Embryonic facial prominence (tissue), 1 donor: Measurements from ENCODE around the gene CCDC121.

Experiments
- DNase-seq: peaks from one replicate; pipeline ENCODE4 v3.0.0-alpha.2; 2016; ENCODE audit errors: extremely low spot score

Gene CCDC121, protein sequence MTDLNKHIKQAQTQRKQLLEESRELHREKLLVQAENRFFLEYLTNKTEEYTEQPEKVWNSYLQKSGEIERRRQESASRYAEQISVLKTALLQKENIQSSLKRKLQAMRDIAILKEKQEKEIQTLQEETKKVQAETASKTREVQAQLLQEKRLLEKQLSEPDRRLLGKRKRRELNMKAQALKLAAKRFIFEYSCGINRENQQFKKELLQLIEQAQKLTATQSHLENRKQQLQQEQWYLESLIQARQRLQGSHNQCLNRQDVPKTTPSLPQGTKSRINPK

DNA sequence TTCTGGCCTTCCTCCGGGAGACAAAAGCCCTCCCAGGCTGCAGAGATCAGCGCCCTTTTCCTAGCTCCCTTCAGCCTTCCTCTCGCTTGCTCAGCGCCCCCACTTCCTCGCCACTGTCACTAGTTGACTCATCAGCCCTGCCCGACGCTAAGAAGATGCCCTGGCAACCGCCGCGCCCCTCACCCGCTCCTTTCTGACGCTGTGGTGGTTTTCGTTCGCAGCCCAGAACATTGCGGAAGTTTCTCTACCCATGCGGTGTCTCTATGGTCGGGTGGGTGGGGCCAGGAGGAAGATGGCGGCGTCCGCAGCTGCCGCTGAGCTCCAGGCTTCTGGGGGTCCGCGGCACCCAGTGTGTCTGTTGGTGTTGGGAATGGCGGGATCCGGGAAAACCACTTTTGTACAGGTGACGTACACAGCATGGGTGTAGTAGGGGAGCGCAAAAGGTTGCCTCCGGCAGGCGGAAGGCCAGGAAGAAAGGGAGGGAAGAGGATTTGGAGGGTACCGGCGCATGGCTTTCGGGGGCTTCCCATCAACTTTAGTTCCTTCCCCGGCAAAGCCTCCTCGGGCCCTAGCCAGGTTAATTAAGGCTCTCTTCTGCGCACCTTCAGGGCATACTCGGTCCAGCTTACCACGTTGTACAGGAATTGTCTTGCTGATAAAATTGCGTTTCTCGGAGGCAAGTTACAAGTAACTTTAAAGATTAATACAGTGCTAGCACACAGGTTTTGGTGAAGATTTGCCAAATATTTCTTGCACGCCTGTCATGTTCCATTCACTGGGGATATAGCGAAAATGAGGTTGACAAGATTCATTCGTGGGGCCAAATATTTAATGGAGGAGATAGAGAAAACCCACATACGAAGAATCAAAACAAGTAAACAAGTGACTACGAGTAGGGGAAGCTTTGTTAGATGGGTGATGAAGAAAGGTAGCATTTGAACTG is at the start of gene CCDC121, which contains the start of gene GPN1:
Gene CCDC121, minus strand, starts transcription at position 246 of the 943 bp plus-strand sequence. CDS start 1,213 bp downstream, outside the sequence.
Gene GPN1, plus strand, starts transcription at position 284 of the 943 bp plus-strand sequence. Its CDS starts 9 bp downstream, at position 293.
- peak; percentile 66 for DNase-seq

DNA sequence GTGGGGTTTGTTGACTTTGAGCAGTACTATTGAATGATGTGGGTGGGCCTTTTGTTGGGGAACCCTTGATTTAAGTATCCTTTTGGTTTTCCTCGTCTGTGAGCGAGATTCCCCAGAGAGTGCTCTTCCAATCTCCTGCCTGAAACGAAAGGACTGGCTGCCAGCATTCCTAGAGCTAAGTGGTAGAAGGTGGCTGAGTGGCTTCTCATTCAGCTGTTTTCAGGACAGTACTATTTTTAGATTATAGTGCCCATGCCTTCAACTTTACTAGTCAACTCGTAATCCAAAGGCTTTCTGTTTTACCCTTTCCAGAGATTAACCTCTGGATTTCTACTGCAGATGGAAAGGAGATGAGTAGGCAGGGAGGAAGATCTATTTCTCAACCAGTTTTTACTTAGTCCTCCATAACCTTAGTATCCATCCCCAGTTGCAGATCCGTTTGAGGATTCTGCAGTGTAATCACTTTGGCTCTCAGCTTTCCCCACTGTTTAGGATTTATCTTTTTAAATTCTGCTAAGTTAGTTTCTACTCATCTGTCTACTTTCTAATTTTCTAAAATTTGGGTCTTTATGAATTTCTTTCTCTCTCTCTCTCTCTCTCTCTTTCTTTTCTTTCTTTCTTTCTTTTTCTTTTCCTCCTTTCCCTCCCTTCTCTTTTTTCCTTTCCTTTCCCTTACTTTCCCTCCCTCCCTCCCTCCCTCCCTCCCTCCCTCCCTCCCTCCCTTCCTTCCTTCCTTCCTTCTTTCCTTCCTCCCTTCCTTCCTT is 44.1 kb upstream of the CCDC121 start:
- DNase-seq = no peak

DNA sequence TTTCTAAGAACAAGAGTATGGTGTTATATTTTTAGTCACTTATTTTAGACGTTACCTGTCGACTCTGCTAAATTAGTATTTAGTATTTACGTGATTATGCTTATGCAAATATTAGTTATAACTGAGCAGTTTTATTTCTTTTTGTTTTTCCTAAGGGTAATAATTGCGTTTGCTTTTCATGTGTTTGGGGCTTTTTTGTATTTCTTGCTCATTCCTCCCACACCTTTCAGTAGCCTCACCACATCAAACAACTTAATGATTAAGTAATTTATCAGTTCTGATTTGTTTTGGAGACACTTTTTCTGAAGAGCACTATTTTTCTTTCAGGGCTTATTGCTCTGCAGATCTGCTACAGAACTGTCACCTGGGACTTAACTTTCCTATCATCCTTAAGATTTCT is 42.4 kb upstream of the CCDC121 start:
- DNase-seq = no peak

DNA sequence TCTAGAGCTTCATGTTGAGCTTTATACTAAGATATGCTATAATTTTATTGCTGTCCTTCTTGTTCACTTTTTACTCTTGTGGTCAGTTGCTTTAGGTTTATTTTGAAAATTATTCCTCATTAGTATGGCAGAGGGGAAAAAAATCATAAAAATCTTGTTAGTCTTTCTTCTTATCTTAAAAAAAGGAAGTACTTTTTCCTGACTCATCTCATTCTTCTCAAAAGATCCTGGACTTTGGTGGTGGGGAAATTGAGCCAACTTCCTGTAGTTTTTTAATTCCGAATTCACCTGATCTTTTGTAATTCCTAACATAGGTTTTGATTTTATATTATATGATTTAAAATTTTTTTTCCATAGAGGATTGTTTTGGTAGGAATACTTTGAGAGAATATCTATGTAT is 38.6 kb upstream of the CCDC121 start:
- DNase-seq = no peak

DNA sequence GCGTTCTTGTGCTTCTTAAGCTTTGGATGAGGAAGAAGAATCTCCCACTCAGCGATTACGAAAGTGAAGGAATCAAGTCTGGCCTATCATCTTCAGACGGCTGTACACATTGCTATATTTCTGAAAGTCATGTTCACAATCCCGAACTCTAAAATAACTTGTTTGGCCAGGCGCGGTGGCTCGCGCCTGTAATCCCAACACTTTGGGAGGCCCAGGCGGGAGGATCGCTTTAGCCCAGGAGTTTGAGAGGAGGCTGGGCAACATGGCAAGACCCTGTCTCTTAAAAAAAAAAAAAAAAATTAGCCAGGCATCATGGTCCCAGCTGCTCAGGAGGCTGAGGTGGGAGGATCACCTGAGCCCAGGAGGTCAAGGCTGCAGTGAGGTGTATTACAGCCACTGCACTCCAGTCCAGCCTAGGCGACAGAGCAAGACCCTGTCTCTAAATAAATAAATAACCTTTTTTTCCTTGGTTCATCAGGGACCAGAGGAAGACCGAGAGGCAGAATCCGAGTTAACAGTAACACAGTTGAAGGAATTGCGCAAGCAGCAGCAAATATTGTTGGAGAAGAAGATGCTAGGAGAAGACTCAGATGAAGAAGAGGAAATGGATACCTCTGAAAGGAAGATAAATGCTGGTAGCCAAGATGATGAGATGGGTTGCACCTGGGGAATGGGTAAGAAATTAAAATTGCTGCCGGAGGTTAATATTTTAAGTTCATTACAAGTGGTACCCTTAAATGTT is 36.0 kb upstream of the CCDC121 start:
- no peak for DNase-seq

DNA sequence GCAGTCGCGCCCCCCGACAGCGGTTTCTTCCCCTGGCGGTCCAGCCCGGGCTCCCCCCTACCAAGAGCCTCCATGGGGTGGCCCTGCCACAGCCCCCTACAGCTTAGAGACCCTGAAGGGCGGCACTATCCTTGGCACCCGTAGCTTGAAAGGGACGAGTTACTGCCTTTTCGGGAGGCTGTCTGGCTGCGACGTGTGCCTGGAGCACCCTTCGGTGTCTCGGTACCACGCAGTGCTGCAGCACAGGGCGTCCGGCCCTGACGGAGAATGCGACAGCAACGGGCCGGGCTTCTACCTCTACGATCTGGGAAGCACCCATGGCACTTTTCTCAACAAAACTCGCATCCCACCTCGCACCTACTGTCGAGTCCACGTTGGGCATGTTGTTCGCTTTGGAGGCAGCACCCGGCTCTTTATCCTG is 35.4 kb upstream of the CCDC121 start:
- DNase-seq = no peak

DNA sequence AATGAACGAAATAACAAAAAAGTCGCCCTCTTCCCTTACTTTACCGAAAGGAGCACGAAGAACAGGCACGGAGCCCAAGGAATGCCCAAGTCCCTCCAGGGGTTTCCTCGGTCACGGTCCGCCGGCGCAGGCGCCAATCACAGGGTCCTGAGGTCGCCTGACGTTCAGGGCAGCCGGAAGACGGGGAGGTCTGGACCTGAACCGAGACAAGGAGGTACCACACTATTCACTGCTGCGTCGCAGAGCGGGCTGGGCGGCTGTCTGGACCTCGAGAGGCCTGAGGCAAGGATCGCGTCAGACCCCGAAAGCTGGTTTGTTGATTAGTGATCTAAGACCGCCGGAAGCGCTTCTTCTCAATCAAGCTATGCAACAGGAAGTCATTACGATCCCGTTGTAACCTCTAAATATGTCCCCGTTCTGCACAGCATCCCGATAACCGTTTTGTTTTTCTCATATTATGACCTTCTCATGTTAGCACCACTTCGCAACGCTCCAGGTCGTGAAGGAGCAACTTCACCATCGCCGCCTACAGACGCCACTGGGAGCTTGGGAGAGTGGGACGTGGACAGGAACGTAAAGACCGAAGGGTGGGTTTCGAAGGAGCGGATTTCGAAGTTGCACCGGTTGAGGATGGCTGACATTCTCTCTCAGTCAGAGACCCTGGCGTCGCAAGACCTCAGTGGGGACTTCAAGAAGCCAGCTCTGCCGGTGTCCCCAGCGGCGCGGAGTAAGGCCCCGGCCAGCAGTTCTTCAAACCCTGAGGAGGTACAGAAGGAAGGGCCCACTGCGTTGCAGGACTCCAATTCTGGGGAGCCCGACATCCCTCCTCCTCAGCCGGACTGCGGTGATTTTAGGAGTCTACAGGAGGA is 34.7 kb upstream of the CCDC121 start, which contains the start of the genes SLC4A1AP and SUPT7L:
Gene SLC4A1AP, plus strand, starts transcription at position 605 of the 869 bp plus-strand sequence. Its CDS starts 26 bp downstream, at position 631.
Gene SUPT7L, minus strand, starts transcription at position 330 of the 869 bp plus-strand sequence. CDS start 1,422 bp downstream, outside the sequence.
- DNase-seq = peak; percentile 85

DNA sequence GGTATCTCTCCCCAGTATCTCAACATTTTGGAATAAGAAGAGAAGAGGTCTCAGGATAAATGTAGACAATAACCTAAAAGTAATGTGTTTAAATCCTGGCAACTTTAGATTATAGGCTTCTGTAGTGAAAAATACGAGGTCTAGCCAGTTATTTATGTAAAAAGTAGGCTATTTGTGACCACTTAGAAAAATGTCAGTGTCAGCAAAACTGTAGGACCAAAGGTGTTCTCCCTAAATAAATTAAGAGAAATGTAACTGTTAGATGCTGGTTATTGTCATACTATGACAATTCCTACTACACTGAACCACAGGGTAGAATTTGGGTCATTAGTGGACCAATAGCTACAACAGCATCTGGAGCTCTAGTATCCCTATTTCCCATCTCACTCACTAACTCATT is 32.6 kb upstream of the CCDC121 start:
- DNase-seq = no peak

DNA sequence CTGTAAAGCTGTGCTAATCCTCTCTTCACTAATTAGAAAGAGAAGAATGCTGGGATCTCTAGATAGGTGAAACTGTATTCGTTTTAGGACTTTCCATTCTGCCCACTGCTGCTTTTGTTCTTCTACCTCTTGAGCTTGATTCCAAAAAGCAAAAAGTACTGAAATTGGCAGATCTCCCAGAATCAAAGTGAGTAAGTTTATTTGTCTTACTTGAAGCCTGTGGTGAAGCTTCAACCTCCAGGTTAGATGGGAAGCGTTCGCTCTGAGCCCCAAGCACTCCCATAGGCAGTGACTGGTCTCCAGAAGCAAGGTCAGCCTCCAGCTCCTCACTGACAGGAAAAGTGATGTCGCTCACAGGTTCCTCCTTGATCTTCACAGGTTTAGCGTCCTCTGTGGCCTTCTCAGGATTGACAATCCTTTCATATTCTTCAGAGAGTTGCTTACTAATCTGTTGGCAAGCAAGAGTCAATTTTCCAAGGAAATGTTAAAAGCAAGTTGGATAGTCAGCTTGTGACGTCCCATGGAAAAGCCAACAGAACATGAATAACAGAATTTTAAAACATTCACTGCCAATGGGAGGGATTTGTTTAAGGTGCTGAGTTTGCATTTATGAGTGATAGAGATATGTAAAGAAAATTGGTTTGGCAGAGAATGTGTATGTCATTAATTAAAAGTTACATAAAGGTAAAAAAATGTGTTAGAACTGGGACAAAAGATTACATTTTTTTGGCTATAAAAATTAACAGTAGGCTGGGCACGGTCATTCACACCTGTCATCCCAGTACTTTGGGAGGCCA is 26.5 kb upstream of the CCDC121 start:
- no peak for DNase-seq

DNA sequence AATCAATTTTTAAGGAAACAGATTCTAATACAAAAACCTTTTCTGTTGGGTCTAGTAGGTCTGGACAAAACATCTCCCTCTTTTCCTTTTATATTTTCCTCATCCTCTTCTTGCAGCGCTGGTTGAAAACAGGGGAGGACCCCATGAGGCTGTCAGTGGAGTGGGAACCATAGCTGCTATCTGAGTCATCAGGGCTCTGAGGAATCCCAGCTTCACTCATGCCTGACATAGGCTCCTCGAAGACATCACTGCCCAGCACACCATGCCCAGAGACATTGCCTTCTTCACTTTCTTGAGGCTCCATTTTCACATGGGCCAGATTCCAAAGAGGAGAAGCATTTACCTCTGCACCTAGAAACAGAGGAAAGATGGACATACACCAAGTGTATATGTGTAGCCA is 24.6 kb upstream of the CCDC121 start:
- DNase-seq = no peak

DNA sequence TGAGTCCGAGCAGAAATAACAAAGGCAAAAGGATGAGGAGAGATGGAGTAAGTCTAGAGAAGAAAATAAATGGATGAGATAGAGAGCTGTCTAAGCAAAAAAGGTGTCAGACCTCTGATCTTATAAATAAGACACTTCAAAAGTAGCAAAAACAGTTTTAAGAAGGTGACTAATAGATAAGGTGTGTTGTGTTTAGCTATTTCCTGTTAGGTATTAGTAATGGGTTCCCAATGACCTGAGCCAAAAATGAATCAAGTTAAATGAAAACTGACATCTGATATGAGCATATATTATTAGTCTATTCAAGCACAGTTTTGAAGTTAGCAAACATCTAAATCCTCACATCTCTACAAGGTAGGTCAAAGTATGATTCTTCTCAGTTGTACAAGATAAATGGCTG is 24.0 kb upstream of the CCDC121 start:
- DNase-seq = no peak

DNA sequence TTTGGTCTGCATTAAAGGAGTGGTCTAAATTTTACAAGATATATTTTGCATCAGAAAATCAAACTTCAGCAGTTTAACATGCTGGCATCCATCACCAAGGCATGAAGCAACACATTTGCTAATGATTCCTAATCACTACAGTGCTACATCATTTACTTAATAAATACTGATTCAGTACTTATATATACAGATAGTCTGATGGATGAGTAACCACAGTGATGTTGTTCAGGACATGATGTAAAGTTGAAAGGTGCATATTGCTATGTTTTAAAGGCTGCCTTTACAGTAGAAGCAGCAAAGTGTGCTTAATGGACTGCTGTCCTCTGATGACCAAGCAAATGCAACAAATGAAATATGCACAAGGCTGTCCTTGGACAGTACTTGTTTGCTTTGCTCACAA is 23.5 kb upstream of the CCDC121 start:
- DNase-seq = no peak

DNA sequence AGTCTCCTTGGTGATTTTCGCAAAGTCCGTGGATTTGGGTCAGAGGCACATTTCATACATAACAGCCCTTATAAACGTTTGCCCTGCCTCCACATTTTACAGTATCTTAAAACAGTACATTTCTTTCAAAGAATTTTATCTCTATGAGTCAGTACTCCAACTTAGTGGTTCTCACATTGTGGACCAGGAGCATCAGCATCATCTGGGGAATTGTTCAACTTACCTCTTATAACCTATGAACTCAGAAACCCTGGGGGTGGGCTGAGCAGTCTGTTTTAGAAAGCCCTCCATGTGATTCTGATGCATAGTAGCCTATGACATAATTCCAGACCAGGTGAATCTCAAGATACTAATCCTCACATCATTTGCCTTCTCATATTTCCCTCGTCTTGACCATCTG is 22.2 kb upstream of the CCDC121 start:
- DNase-seq = no peak

DNA sequence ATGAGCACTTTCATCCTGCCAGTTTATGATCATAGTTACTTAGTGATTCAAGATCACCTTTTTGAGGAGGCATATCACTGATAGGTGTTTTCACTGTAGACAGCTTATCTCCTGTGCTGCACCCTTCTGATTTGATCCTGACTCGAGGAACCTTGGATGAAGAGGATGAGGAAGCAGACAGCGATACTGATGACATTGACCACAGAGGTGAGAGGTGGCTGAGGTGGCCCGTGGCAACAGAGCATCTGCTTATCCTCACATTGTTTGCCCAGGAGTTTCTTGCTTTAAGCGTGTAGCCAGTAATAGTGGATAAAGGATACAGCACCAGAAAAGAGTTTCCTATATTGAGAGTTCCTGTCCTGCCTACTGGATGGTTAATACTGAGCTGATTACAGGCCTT is 18.9 kb upstream of the CCDC121 start:
- no peak for DNase-seq

DNA sequence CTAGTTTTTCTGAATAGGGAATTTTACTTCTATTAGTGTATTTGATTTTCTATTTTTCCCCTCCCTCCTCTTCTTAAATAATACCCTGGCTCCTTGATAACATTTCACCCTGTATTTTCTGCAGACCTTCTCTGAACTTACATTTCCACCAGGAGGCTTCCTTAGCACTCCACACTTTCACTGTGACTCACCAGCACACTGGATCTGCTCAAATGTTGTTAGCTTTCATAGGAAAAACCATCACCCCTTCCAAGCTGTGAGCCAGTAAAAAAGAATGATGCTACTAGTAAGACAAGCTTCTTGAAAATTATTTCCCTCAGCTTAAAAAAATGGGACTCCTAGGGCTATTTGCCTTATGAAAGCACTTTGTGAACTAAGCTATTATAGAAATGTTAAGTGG is 18.5 kb upstream of the CCDC121 start:
- DNase-seq = no peak

DNA sequence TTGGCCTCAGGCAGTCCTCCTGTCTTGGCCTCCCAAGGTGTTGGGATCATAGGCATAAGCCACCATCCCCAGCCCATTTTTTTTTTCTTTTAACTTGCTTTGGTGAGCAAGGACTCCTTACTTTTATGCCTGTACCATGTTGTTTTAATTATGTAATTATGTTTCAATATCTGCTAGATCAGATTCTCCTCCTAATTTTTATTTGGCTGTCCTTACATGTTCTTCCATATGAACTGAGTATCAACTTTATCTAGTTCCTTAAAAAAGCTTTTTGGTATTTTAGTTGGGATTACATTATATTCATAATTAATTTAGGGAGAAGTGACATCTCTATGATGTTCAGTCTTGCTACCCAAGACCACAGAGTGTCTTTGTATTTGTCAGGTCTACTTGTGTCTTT is 16.4 kb upstream of the CCDC121 start:
- DNase-seq = no peak

DNA sequence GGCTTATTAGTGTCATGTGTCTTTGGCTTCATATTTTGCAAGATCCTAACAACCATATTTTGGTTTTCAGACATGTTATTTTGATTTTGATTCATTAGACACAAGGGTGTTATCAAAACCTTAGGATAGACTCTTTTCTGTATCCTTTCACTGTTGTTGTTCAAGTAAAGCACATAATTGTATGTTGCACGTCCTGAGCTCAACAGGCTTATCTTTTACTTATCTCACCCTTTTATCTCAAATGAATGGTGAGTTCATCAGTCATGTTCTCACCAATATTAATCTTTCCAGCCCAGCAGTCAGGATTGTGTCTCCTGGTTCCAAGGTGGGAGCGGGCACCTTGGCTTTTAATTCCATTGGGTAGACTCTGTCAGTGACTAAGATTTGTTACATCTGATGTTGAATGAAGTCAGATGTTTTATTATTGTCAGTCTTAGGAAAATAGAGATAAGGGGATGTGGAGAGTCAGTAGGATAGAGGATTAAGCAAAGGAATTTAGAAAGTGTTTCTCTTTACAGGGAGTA is 12.0 kb upstream of the CCDC121 start:
- no peak for DNase-seq

DNA sequence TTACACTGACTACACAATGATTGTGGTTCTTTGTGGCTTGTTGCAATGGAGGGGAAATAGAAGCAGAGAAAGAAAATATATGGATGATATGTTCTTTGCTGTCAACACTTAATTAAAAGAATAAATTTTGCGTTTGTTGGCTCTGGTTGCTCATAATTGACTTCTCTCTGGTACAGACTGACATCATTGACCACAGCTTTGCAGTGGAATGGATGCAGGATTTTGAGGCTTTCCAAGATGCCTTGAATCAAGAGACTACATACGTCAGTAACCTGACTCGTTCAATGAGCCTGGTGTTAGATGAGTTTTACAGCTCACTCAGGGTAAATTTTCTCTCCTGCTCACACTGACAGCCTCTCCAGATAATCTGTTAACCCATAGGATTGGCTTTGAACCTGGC is 9.9 kb upstream of the CCDC121 start:
- no peak for DNase-seq

DNA sequence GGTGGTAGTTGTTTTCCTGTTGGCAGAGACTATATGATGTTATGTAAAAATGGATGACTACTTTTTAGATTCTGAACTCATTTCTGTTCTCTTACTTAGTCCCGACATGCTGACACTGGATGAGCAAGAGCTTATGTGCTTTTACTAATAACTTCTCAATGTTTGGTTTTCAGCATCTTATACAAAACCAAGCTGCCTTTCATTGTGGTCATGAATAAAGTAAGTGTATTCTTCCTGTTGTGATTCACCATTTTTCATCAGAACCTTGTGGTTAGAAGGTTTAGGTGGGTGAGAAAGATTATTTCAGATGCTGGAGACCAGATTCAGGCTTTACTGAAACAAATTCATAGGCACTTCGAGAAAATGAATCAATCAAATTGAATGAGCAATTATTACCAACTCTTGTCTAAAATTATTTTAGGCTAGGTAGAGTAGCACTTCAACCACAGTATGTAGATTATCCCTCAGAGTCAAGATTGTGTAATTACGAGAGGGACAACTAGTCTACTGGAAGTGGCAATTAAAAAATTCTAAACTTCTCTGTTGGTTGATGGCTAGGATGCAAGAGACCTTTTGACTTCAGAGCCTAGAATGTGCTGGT is 9.3 kb upstream of the CCDC121 start:
- DNase-seq = no peak
